GM23338 (cell line): ENCODE results near the gene KIAA2012. TPM values are rescaled to one million over a fixed set of nuclear protein-coding genes. Genes with fewer than 3 reads are reported as not detected.

Experiments
- ATAC-seq: fragments of 200-7000 bp; cut with Tn5 transposase; 3 replicates; pipeline ENCODE4 v1.9.1; 2020
- DNase-seq: peaks from one replicate; pipeline ENCODE4 v3.0.0-alpha.2; 2015; ENCODE audit warnings: low spot score
- H2AFZ ChIP-seq: fragments of 200-600 bp; sonication (generic); 2 replicates; pipeline ENCODE4 v1.8.0; 2016; ENCODE audit warnings: antibody characterized with exemption, mild to moderate bottlenecking, moderate library complexity
- H3F3A ChIP-seq: fragments of 200-600 bp; sonication (generic); replicated peaks from 2 replicates; pipeline ENCODE4 v1.8.0; 2017; ENCODE audit warnings: antibody characterized with exemption, mixed run types, low read depth
- H3K27ac ChIP-seq: fragments of 200-600 bp; sonication (generic); 2 replicates; pipeline ENCODE4 v1.6.1; 2016; ENCODE audit warnings: low read depth
- H3K27me3 ChIP-seq: fragments of 200-600 bp; sonication (generic); 2 replicates; pipeline ENCODE4 v1.8.0; 2016; ENCODE audit warnings: mild to moderate bottlenecking, mixed run types, moderate library complexity; ENCODE audit not compliant: insufficient read depth
- H3K36me3 ChIP-seq: fragments of 200-600 bp; sonication (generic); 2 replicates; pipeline ENCODE4 v1.8.0; 2016; ENCODE audit warnings: mild to moderate bottlenecking; ENCODE audit not compliant: insufficient read depth
- H3K4me1 ChIP-seq: fragments of 200-600 bp; sonication (generic); 2 replicates; pipeline ENCODE4 v1.8.0; 2016; ENCODE audit warnings: mild to moderate bottlenecking, moderate library complexity; ENCODE audit not compliant: insufficient read depth
- H3K4me2 ChIP-seq: fragments of 200-600 bp; sonication (generic); 2 replicates; pipeline ENCODE4 v1.7.1; 2017; ENCODE audit warnings: mixed run types
- H3K4me3 ChIP-seq: fragments of 200-600 bp; sonication (generic); 2 replicates; pipeline ENCODE4 v1.6.1; 2016; ENCODE audit warnings: mixed run types
- H3K79me2 ChIP-seq: fragments of 200-600 bp; sonication (generic); replicated peaks from 2 replicates; pipeline ENCODE4 v1.8.0; 2017; ENCODE audit warnings: mild to moderate bottlenecking; ENCODE audit not compliant: insufficient read depth
- H3K9me2 ChIP-seq: fragments of 200-600 bp; sonication (generic); 2 replicates; pipeline ENCODE4 v1.8.0; 2017; ENCODE audit not compliant: insufficient read depth
- H4K20me1 ChIP-seq: fragments of 200-600 bp; sonication (generic); replicated peaks from 2 replicates; pipeline ENCODE4 v1.8.0; 2017; ENCODE audit warnings: mild to moderate bottlenecking; ENCODE audit not compliant: insufficient read depth
- H3K27ac Mint-ChIP-seq: 2 replicates; pipeline ENCODE4 v1.8.0; 2020; ENCODE audit warnings: inconsistent platforms, mild to moderate bottlenecking, moderate library complexity, mixed read lengths
- H3K27me3 Mint-ChIP-seq: 3 replicates; pipeline ENCODE4 v1.8.0; 2022; ENCODE audit warnings: low read depth, mild to moderate bottlenecking, moderate library complexity, mixed read lengths, inconsistent platforms; ENCODE audit not compliant: insufficient read depth, poor library complexity
- H3K36me3 Mint-ChIP-seq: 3 replicates; pipeline ENCODE4 v1.8.0; 2021; ENCODE audit warnings: low read depth, mild to moderate bottlenecking, inconsistent platforms, moderate library complexity, mixed read lengths
- H3K4me1 Mint-ChIP-seq: 3 replicates; pipeline ENCODE4 v1.8.0; 2020; ENCODE audit warnings: mild to moderate bottlenecking, inconsistent platforms, mixed read lengths
- H3K4me3 Mint-ChIP-seq: 3 replicates; pipeline ENCODE4 v1.8.0; 2021; ENCODE audit warnings: moderate library complexity, mild to moderate bottlenecking, inconsistent platforms, mixed read lengths
- H3K9me3 Mint-ChIP-seq: 3 replicates; pipeline ENCODE4 v1.8.0; 2020; ENCODE audit warnings: moderate library complexity, mild to moderate bottlenecking, inconsistent platforms, mixed read lengths
- CREB1 ChIP-seq: fragments of 250-450 bp; sonication (Bioruptor Pico); IDR thresholded peaks from 2 replicates; pipeline ENCODE4 v1.5.0; 2020; ENCODE audit warnings: low read depth, mild to moderate bottlenecking, moderate library complexity
- ETS1 ChIP-seq: IDR thresholded peaks from 2 replicates; pipeline ENCODE4 v1.6.1; 2016; ENCODE audit warnings: antibody characterized with exemption
- EZH2 ChIP-seq: fragments of 200-600 bp; sonication (generic); IDR thresholded peaks from one replicate; pipeline ENCODE4 v1.8.0; 2017; ENCODE audit warnings: antibody characterized with exemption, mild to moderate bottlenecking, low read depth; ENCODE audit not compliant: unreplicated experiment
- EZH2phosphoT487 ChIP-seq: fragments of 200-600 bp; sonication (generic); IDR thresholded peaks from one replicate; pipeline ENCODE4 v1.8.1; 2018; ENCODE audit warnings: antibody characterized with exemption; ENCODE audit not compliant: unreplicated experiment
- JUNB ChIP-seq: IDR thresholded peaks from one replicate; pipeline ENCODE4 v1.6.1; 2016; ENCODE audit warnings: antibody characterized with exemption; ENCODE audit not compliant: unreplicated experiment
- NANOG ChIP-seq: IDR thresholded peaks from 2 replicates; pipeline ENCODE4 v1.6.1; 2016; ENCODE audit warnings: antibody characterized with exemption, borderline replicate concordance
- POLR2AphosphoS5 ChIP-seq: IDR thresholded peaks from 2 replicates; pipeline ENCODE4 v1.6.1; 2016; ENCODE audit warnings: antibody characterized with exemption, low read depth
- REST ChIP-seq: IDR thresholded peaks from one replicate; pipeline ENCODE4 v1.6.1; 2018; ENCODE audit warnings: antibody characterized with exemption; ENCODE audit not compliant: unreplicated experiment
- STAT1 ChIP-seq: IDR thresholded peaks from one replicate; pipeline ENCODE4 v1.6.1; 2016; ENCODE audit warnings: antibody characterized with exemption; ENCODE audit not compliant: unreplicated experiment
- ZNF114 ChIP-seq: fragments of 250-450 bp; sonication (Bioruptor Pico); IDR thresholded peaks from 2 replicates; pipeline ENCODE4 v1.5.0; 2020; ENCODE audit warnings: mild to moderate bottlenecking, moderate library complexity
- ZNF331 ChIP-seq: fragments of 250-450 bp; sonication (Bioruptor Pico); IDR thresholded peaks from 2 replicates; pipeline ENCODE4 v1.5.0; 2020; ENCODE audit warnings: low read depth, mild to moderate bottlenecking, moderate library complexity
- polyA plus RNA-seq: library from polyadenylated mRNA; unstranded; fragments of >200 nt; fragmentation: Nextera tagmentation; extraction: Ambion mirVana; gene quantifications from 2 replicates; pipeline ENCODE4 v1.2.1, GENCODE V29; 2016
- total RNA-seq: library from RNA; depleted of rRNA; stranded (reverse); fragments of >200 nt; shearing (Covaris generic); gene quantifications from 2 replicates; pipeline ENCODE4 v1.2.3, GENCODE V29; 2014
- TF ChIP-seq, protein P1 (sequence below): fragments of 250-450 bp; sonication (Bioruptor Pico); IDR thresholded peaks from 2 replicates; pipeline ENCODE4 v1.5.0; 2020; ENCODE audit warnings: mild to moderate bottlenecking, moderate library complexity
- TF ChIP-seq, protein P2 (sequence below), 2 experiments: fragments of 200-600 bp in 1 of 2; sonication (generic) in 1 of 2; conservative IDR thresholded peaks; 2 replicates each; pipeline versions ENCODE4 v1.5.1 to v1.6.1; 2016 to 2017; ENCODE audit warnings: antibody characterized with exemption in 2 of 2, low read depth in 2 of 2, mild to moderate bottlenecking in 2 of 2, moderate library complexity in 1 of 2

KIAA2012 gene
- total and polyA plus RNA-seq, 2 experiments from 2014 or later, result 0.03 to 0.08 TPM

DNA sequence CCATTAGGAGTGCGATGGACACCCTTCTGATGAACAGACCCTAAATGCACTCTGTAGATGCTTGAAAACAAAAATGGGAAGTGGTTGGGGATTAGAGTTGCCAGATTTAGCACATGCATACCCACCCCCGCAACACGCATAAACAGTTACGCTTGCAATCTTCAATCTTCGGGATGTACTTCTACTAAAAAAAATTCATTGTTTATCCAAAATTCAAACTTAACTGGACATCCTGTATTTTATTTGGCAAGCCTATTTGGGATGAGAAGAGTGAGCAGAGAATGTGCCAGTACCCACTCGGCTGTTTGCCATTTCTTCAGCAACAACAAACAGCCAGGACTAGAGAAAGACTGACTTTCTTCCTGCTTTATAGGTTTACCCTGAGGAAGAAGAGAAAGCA lies 18.4 kb downstream of the KIAA2012 start:
- no peak overlapping the region for H3K4me2 ChIP-seq
- peaks cover 10% of the 10 kb centered on the region for H3K4me1 ChIP-seq
- Mint-ChIP-seq H3K4me3 (no peak overlapping the region), H3K36me3 (no peaks in the 10 kb centered on the region), H3K4me1 (peaks cover 14% of the 10 kb centered on the region), H3K9me3 (no peaks in the 10 kb centered on the region; the same call in 2 of the 3 replicates), H3K27ac (no peak overlapping the region), H3K27me3 (peaks cover 5% of the 10 kb centered on the region)
- no peaks in the 10 kb centered on the region for H4K20me1 ChIP-seq
- H3K36me3 ChIP-seq, result no peaks in the 10 kb centered on the region
- no peaks in the 10 kb centered on the region for H3K79me2 ChIP-seq
- H3K4me3 ChIP-seq, result no peak overlapping the region
- H3K9me2 ChIP-seq, result peaks cover 21% of the 10 kb centered on the region
- no peaks in the 10 kb centered on the region for H3K27me3 ChIP-seq
- no peak for DNase-seq
- H2AFZ ChIP-seq, result peak overlapping the region; percentile 52; the same call in 1 of the 2 replicates
- no peak for ATAC-seq
- no peaks in the 10 kb centered on the region for H3F3A ChIP-seq
- no peak overlapping the region for H3K27ac ChIP-seq
- TF ChIP-seq JUNB (no peak), STAT1 (no peak), EZH2 (no peak), ETS1 (no peak), ZNF331 (no peak), ZNF114 (CRISPR knock-in tag) (no peak), POLR2AphosphoS5 (no peak), EZH2phosphoT487 (no peak), CREB1 (CRISPR knock-in tag) (no peak), REST (no peak), NANOG (no peak)
- TF ChIP-seq, protein P1, sequence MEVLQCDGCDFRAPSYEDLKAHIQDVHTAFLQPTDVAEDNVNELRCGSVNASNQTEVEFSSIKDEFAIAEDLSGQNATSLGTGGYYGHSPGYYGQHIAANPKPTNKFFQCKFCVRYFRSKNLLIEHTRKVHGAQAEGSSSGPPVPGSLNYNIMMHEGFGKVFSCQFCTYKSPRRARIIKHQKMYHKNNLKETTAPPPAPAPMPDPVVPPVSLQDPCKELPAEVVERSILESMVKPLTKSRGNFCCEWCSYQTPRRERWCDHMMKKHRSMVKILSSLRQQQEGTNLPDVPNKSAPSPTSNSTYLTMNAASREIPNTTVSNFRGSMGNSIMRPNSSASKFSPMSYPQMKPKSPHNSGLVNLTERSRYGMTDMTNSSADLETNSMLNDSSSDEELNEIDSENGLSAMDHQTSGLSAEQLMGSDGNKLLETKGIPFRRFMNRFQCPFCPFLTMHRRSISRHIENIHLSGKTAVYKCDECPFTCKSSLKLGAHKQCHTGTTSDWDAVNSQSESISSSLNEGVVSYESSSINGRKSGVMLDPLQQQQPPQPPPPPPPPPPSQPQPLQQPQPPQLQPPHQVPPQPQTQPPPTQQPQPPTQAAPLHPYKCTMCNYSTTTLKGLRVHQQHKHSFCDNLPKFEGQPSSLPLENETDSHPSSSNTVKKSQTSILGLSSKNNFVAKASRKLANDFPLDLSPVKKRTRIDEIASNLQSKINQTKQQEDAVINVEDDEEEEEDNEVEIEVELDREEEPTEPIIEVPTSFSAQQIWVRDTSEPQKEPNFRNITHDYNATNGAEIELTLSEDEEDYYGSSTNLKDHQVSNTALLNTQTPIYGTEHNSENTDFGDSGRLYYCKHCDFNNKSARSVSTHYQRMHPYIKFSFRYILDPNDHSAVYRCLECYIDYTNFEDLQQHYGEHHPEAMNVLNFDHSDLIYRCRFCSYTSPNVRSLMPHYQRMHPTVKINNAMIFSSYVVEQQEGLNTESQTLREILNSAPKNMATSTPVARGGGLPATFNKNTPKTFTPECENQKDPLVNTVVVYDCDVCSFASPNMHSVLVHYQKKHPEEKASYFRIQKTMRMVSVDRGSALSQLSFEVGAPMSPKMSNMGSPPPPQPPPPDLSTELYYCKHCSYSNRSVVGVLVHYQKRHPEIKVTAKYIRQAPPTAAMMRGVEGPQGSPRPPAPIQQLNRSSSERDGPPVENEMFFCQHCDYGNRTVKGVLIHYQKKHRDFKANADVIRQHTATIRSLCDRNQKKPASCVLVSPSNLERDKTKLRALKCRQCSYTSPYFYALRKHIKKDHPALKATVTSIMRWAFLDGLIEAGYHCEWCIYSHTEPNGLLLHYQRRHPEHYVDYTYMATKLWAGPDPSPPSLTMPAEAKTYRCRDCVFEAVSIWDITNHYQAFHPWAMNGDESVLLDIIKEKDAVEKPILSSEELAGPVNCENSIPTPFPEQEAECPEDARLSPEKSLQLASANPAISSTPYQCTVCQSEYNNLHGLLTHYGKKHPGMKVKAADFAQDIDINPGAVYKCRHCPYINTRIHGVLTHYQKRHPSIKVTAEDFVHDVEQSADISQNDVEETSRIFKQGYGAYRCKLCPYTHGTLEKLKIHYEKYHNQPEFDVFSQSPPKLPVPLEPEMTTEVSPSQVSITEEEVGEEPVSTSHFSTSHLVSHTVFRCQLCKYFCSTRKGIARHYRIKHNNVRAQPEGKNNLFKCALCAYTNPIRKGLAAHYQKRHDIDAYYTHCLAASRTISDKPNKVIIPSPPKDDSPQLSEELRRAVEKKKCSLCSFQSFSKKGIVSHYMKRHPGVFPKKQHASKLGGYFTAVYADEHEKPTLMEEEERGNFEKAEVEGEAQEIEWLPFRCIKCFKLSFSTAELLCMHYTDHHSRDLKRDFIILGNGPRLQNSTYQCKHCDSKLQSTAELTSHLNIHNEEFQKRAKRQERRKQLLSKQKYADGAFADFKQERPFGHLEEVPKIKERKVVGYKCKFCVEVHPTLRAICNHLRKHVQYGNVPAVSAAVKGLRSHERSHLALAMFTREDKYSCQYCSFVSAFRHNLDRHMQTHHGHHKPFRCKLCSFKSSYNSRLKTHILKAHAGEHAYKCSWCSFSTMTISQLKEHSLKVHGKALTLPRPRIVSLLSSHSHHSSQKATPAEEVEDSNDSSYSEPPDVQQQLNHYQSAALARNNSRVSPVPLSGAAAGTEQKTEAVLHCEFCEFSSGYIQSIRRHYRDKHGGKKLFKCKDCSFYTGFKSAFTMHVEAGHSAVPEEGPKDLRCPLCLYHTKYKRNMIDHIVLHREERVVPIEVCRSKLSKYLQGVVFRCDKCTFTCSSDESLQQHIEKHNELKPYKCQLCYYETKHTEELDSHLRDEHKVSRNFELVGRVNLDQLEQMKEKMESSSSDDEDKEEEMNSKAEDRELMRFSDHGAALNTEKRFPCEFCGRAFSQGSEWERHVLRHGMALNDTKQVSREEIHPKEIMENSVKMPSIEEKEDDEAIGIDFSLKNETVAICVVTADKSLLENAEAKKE (CRISPR knock-in tag), result no peak
- TF ChIP-seq, protein P2, sequence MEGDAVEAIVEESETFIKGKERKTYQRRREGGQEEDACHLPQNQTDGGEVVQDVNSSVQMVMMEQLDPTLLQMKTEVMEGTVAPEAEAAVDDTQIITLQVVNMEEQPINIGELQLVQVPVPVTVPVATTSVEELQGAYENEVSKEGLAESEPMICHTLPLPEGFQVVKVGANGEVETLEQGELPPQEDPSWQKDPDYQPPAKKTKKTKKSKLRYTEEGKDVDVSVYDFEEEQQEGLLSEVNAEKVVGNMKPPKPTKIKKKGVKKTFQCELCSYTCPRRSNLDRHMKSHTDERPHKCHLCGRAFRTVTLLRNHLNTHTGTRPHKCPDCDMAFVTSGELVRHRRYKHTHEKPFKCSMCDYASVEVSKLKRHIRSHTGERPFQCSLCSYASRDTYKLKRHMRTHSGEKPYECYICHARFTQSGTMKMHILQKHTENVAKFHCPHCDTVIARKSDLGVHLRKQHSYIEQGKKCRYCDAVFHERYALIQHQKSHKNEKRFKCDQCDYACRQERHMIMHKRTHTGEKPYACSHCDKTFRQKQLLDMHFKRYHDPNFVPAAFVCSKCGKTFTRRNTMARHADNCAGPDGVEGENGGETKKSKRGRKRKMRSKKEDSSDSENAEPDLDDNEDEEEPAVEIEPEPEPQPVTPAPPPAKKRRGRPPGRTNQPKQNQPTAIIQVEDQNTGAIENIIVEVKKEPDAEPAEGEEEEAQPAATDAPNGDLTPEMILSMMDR (conservative IDR thresholded peaks at IDR 0.05; ENCODE audit: low read depth in 2 of 2), result no peak
